ENCODE data around the gene TGFBR1.

DNA sequence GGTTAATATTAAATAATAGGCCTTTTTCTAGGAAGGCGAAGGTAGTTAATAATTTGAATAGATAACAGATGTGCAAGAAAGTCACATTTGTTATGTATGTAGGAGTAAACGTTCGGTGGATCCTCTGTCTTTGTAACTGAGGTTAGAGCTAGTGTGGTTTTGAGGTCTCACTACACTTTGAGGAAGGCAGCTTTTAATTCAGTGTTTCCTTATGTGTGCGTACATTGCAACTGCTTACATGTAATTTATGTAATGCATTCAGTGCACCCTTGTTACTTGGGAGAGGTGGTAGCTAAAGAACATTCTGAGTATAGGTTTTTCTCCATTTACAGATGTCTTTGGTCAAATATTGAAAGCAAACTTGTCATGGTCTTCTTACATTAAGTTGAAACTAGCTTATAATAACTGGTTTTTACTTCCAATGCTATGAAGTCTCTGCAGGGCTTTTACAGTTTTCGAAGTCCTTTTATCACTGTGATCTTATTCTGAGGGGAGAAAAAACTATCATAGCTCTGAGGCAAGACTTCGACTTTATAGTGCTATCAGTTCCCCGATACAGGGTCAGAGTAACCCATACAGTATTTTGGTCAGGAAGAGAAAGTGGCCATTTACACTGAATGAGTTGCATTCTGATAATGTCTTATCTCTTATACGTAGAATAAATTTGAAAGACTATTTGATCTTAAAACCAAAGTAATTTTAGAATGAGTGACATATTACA lies 45.7 kb downstream of the TGFBR1 start:
- TF ChIP-seq, protein P1, sequence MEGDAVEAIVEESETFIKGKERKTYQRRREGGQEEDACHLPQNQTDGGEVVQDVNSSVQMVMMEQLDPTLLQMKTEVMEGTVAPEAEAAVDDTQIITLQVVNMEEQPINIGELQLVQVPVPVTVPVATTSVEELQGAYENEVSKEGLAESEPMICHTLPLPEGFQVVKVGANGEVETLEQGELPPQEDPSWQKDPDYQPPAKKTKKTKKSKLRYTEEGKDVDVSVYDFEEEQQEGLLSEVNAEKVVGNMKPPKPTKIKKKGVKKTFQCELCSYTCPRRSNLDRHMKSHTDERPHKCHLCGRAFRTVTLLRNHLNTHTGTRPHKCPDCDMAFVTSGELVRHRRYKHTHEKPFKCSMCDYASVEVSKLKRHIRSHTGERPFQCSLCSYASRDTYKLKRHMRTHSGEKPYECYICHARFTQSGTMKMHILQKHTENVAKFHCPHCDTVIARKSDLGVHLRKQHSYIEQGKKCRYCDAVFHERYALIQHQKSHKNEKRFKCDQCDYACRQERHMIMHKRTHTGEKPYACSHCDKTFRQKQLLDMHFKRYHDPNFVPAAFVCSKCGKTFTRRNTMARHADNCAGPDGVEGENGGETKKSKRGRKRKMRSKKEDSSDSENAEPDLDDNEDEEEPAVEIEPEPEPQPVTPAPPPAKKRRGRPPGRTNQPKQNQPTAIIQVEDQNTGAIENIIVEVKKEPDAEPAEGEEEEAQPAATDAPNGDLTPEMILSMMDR (IDR thresholded peaks at IDR 0.05), result no peak
- TF ChIP-seq POLR2A (IDR thresholded peaks at IDR 0.05), result no peak
- no peak for TF ChIP-seq POLR2AphosphoS5 (IDR thresholded peaks at IDR 0.05)
- no peak for TF ChIP-seq EP300 (IDR thresholded peaks at IDR 0.05; ENCODE audit: low read depth)
